Measurements from ENCODE around the gene KNTC1. TPM values are rescaled to one million over a fixed set of nuclear protein-coding genes. Genes with fewer than 3 reads are reported as not detected.

Gene KNTC1
- total RNA-seq, result 10 to 100 TPM; 31.3 to 52.9 TPM

GRCh38 chr12:122526683-122527477 lies at the start of gene KNTC1, which contains the start of gene RSRC2:
Gene KNTC1 (plus strand): TSS chr12:122527249. CDS start chr12:122530064, 2,815 bp downstream.
Gene RSRC2 (minus strand): TSS chr12:122526936. CDS start chr12:122526853, 83 bp downstream.

GRCh38 chr12:122500685-122501488 lies 26.2 kb upstream of the KNTC1 start, which contains the start of gene ZCCHC8:
Gene ZCCHC8 (minus strand): TSS chr12:122500932. CDS start chr12:122500840, 92 bp downstream.

Small RNAs within 50 kb of the gene (small RNA-seq; reads per million reads assigned to genes)
- 0 reads per million in 2 donors for gene AC026333.1
- 0 reads per million in 2 donors for gene RF00411

Other genes starting within 250 kb of the KNTC1 start
- gene CLIP1, start 104.6 kb upstream of the KNTC1 start, total RNA-seq, result 10 to 100 TPM; 59.3 to 80.5 TPM
- 10 to 100 TPM; 12.7 to 16.0 TPM for gene ZCCHC8, start 26.3 kb upstream of the KNTC1 start, total RNA-seq
- gene RSRC2, start 313 bp upstream of the KNTC1 start, total RNA-seq, result 10 to 100 TPM; 25.8 to 30.3 TPM
- not detected for gene HCAR2, start 176.1 kb downstream of the KNTC1 start, total RNA-seq
- not detected for gene HCAR3, start 189.6 kb downstream of the KNTC1 start, total RNA-seq
- gene HCAR1, start 203.6 kb downstream of the KNTC1 start, total RNA-seq, result under 1 TPM; under 0.01 to 0.33 TPM
- 10 to 100 TPM; 26.2 to 33.6 TPM for gene DENR, start 225.6 kb downstream of the KNTC1 start, total RNA-seq
- gene CCDC62, start 247.3 kb downstream of the KNTC1 start, total RNA-seq, result under 1 TPM; 0.33 to 0.69 TPM

Data from melanocyte of skin (primary cell).